Measurements from ENCODE around the gene PKN3. TPM values are rescaled to one million over a fixed set of nuclear protein-coding genes. Genes with fewer than 3 reads are reported as not detected.

PKN3 gene
- total and polyA plus RNA-seq, 9 of the 15 experiments (the other 6 are each of a cell fraction or from before 2014, with no cell fraction given) = 0.82 to 49.2 (median 19.7) TPM

DNA sequence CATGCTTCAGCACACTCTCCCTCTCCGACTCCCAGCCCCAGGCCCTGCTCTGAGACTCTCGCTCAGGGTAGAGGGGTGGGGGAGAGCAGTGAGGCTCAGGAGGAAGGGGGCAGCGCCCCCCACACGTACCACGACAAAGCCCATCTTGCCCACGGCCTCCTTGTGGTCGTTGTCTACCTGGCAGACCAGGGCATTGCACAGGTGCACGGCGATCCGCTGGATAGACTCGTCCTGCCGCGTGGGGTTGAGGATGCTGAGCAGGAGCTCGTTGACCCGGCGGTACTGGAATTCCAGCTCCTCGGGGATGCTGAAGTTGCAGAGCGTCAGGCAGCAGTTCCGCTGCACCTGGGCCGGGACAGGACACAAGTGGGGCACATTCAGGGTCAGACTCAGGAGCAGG is 40.1 kb downstream of the PKN3 start:
- intact Hi-C loops (cut with micrococcal nuclease) = no loop called here
- 49% methylated on average over 20 of the region's 20 CpGs for whole genome bisulfite sequencing (ENCODE audit: insufficient coverage, low coverage, missing lambda C conversion rate)
- ATAC-seq = no peak; the same call in 2 of the 3 replicates
- CTCF ChIA-PET (ENCODE audit: low intra/inter-chr PET ratio) = no interaction called here
- H3K4me1 ChIP-seq (replicated peaks in 1 of 2; ENCODE audit: control insufficient read depth in 2 of 2, insufficient read depth in 2 of 2, low read length in 2 of 2) = peaks cover 0 to 12% of the 10 kb centered on the region in 2 experiments; a peak in 2 of 5 replicates
- H3K4me2 ChIP-seq (ENCODE audit: insufficient read depth, low read length) = no peak overlapping the region
- no peak for FAIRE-seq
- no peaks in the 10 kb centered on the region for H3K79me2 ChIP-seq (ENCODE audit: control insufficient read depth, insufficient read depth, low read length)
- H3K9me1 ChIP-seq (ENCODE audit: control insufficient read depth, insufficient read depth, low read length) = no peaks in the 10 kb centered on the region
- in situ Hi-C loops (cut with MboI) = no loop called here
- no peaks in the 10 kb centered on the region for H4K20me1 ChIP-seq (replicated peaks; ENCODE audit: control insufficient read depth, insufficient read depth, low read length)
- POLR2A ChIA-PET = interaction anchor here (0.6 kb wide), 1 partner anchor 109 kb away, joined by 3 read pairs; no protein-coding TSS in a partner anchor
- no peak overlapping the region for H3K27ac ChIP-seq (ENCODE audit: extremely low read depth, low read depth, low read length)
- no peaks in the 10 kb centered on the region for H3K9me3 ChIP-seq (replicated peaks; ENCODE audit: control insufficient read depth, insufficient read depth, low read depth, low read length)
- no peak overlapping the region for H3K4me3 ChIP-seq
- DNase-seq (ENCODE audit: extremely low read depth in 1 of 4, low spot score in 3 of 4) = no peak
- TF ChIP-seq POLR2G (IDR thresholded peaks at IDR 0.05; ENCODE audit: low read depth, low read length) = peak; percentile 67
- TF ChIP-seq BRD9 (IDR thresholded peaks at IDR 0.05; ENCODE audit: low read depth, partially characterized antibody) = no peak
- H3K9ac ChIP-seq (ENCODE audit: insufficient read depth in 1 of 2, low read depth in 2 of 2, low read length in 2 of 2) = peak overlapping the region in 1 of 2 experiments; percentile 78; a peak in 2 of 4 replicates
- no TSS peak for BruUV-seq (replicated peaks)
- no peaks in the 10 kb centered on the region for H3K36me3 ChIP-seq (ENCODE audit: control insufficient read depth, insufficient read depth, low read length)
- no peak overlapping the region for H2AFZ ChIP-seq (ENCODE audit: low read depth, low read length)
- H3K27me3 ChIP-seq (ENCODE audit: control insufficient read depth in 2 of 2, insufficient read depth in 2 of 2, low read length in 2 of 2) = no peaks in the 10 kb centered on the region

DNA sequence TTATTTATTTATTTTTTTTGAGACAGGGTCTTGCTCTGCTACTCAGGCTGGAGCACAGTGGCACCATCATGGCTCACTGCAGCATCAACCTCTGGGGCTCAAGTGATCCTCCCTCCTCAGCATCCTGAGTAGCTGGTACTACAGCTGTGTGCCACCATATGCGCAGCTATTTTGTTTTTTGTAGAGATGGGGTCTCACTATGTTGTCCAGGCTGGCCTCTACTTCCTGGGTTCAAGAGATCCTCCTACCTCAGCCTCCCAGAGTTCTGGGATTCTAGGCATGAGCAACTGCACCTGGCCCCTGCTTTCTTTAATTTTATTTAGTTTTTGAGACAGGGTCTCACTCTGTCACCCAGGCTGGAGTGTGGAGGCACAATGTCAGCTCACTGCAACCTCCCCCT is 41.1 kb downstream of the PKN3 start:
- DNase-seq (ENCODE audit: extremely low read depth in 1 of 4, low spot score in 3 of 4) = no peak
- Histone ChIP-seq H3K79me2 (ENCODE audit: control insufficient read depth, insufficient read depth, low read length) (no peaks in the 10 kb centered on the region), H3K4me3 (no peak overlapping the region), H3K9me3 (replicated peaks; ENCODE audit: control insufficient read depth, insufficient read depth, low read depth, low read length) (no peaks in the 10 kb centered on the region), H3K27me3 (ENCODE audit: control insufficient read depth in 2 of 2, insufficient read depth in 2 of 2, low read length in 2 of 2) (no peaks in the 10 kb centered on the region), H3K4me2 (ENCODE audit: insufficient read depth, low read length) (no peak overlapping the region), H3K27ac (ENCODE audit: extremely low read depth, low read depth, low read length) (no peak overlapping the region), H3K4me1 (replicated peaks in 1 of 2; ENCODE audit: control insufficient read depth in 2 of 2, insufficient read depth in 2 of 2, low read length in 2 of 2) (peaks cover 0 to 12% of the 10 kb centered on the region in 2 experiments; a peak in 2 of 5 replicates), H3K36me3 (ENCODE audit: control insufficient read depth, insufficient read depth, low read length) (no peaks in the 10 kb centered on the region), H3K9ac (ENCODE audit: insufficient read depth in 1 of 2, low read depth in 2 of 2, low read length in 2 of 2) (no peak overlapping the region), H3K9me1 (ENCODE audit: control insufficient read depth, insufficient read depth, low read length) (no peaks in the 10 kb centered on the region), H4K20me1 (replicated peaks; ENCODE audit: control insufficient read depth, insufficient read depth, low read length) (no peaks in the 10 kb centered on the region), H2AFZ (ENCODE audit: low read depth, low read length) (no peak overlapping the region)
- in situ Hi-C loops (cut with MboI) (no loop called here), intact Hi-C loops (cut with micrococcal nuclease) (no loop called here)
- WGBS (ENCODE audit: insufficient coverage, low coverage, missing lambda C conversion rate) = 62% methylated on average over 1 of the region's 1 CpG
- FAIRE-seq = no peak
- ChIA-PET POLR2A (interaction anchor here (0.6 kb wide), 1 partner anchor 119 kb away, joined by 4 read pairs; no protein-coding TSS in a partner anchor), CTCF (ENCODE audit: low intra/inter-chr PET ratio) (no interaction called here)
- ATAC-seq = no peak
- no peak for TF ChIP-seq KLF10 (CRISPR knock-in tag; IDR thresholded peaks at IDR 0.05)
- peak; percentile 97 for TF ChIP-seq ZNF121 (CRISPR knock-in tag; conservative IDR thresholded peaks at IDR 0.05)
- TF ChIP-seq, protein P1, sequence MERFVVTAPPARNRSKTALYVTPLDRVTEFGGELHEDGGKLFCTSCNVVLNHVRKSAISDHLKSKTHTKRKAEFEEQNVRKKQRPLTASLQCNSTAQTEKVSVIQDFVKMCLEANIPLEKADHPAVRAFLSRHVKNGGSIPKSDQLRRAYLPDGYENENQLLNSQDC (CRISPR knock-in tag; IDR thresholded peaks at IDR 0.05) = no peak
- TF ChIP-seq TFAM (CRISPR knock-in tag; conservative IDR thresholded peaks at IDR 0.05) = no peak
- no peak for TF ChIP-seq CREB3 (tag; conservative IDR thresholded peaks at IDR 0.05; ENCODE audit: low read depth)
- TF ChIP-seq GTF2E2 (tag; IDR thresholded peaks at IDR 0.05) = no peak
- TF ChIP-seq KDM1A (IDR thresholded peaks at IDR 0.05) = peak in 1 of 2 experiments; percentile 38; a peak in 1 of 4 replicates
- no peak for TF ChIP-seq ZNF282 (CRISPR knock-in tag; IDR thresholded peaks at IDR 0.05)
- TF ChIP-seq ZZZ3 (IDR thresholded peaks at IDR 0.05) = no peak
- TF ChIP-seq, protein P2, sequence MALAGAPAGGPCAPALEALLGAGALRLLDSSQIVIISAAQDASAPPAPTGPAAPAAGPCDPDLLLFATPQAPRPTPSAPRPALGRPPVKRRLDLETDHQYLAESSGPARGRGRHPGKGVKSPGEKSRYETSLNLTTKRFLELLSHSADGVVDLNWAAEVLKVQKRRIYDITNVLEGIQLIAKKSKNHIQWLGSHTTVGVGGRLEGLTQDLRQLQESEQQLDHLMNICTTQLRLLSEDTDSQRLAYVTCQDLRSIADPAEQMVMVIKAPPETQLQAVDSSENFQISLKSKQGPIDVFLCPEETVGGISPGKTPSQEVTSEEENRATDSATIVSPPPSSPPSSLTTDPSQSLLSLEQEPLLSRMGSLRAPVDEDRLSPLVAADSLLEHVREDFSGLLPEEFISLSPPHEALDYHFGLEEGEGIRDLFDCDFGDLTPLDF (CRISPR knock-in tag; IDR thresholded peaks at IDR 0.05) = no peak
- peak; percentile 36; the same call in 1 of the 2 replicates for TF ChIP-seq BCOR (IDR thresholded peaks at IDR 0.05)
- no TSS peak for BruUV-seq (replicated peaks)

All from K562 (cell line).